Gastrocnemius medialis (tissue), 4 donors: ENCODE results near the gene HBA1.

ENCODE experiments used
- CTCF ChIP-seq, 5 experiments: fragments of 450-650 bp in 3 of 5; fragments of 200-600 bp in 2 of 5; sonication (generic) in 2 of 5; IDR thresholded peaks in 4 of 5; conservative IDR thresholded peaks in 1 of 5; 1 replicate in 4 of 5; 2 replicates in 1 of 5; pipeline ENCODE4 v1.5.1; 2016 to 2019; ENCODE audit warnings: antibody characterized with exemption in 5 of 5, mild to moderate bottlenecking in 3 of 5, moderate library complexity in 3 of 5
- POLR2A ChIP-seq, 2 donors: fragments of 450-650 bp; IDR thresholded peaks; one replicate each; pipeline ENCODE4 v1.6.1; 2017; ENCODE audit warnings: antibody characterized with exemption in 2 of 2, mild to moderate bottlenecking in 2 of 2, moderate library complexity in 2 of 2

GRCh38 chr16:168424-168823 lies 8.1 kb upstream of the HBA1 start:
- no peak for TF ChIP-seq POLR2A (IDR thresholded peaks at IDR 0.05)
- no peak for TF ChIP-seq CTCF (IDR thresholded peaks at IDR 0.05 in 4 of 5, conservative IDR thresholded peaks at IDR 0.05 in 1 of 5)
